MM.1S (cell line): ENCODE measurements around the gene ZNF266.

Experiments used
- CTCF ChIP-seq: fragments of 300-600 bp; sonication (generic); IDR thresholded peaks from 2 replicates; pipeline ENCODE4 v1.5.1; 2016; ENCODE audit warnings: antibody characterized with exemption, low read length, mixed read lengths
- EZH2phosphoT487 ChIP-seq: fragments of 300-600 bp; sonication (generic); IDR thresholded peaks from 2 replicates; pipeline ENCODE4 v1.6.1; 2018; ENCODE audit warnings: antibody characterized with exemption, low read length

- TF ChIP-seq EZH2phosphoT487 (no peak), CTCF (no peak)
Measured at GRCh38 chr19:9370738-9371619, 64.4 kb downstream of the ZNF266 start.
